Naive thymus-derived CD8-positive, alpha-beta T cell (primary cell): ENCODE data around the gene FCGR3B. TPM values are rescaled to one million over a fixed set of nuclear protein-coding genes. Genes with fewer than 3 reads are reported as not detected.
"Not testable (repeated sequence)": the region's sequence is repeated elsewhere in the genome, so short reads cannot be mapped to it uniquely, and the experiment has no call there.

ENCODE experiments used
- ATAC-seq, 2 donors: fragments of 150-1000 bp; cut with Tn5 transposase in 1 of 2; sonication (Bioruptor Pico), chemical (Tn5 transposase) in 1 of 2; 1 replicate in 1 of 2; 2 replicates in 1 of 2; pipeline ENCODE4 v1.10.0; 2021; ENCODE audit warnings: mild to moderate bottlenecking in 2 of 2, moderate library complexity in 2 of 2
- POLR2A ChIA-PET: fragments of 350-600 bp; sonication (Branson Sonifier 250); formaldehyde crosslinking; loops from one replicate; lab custom pipeline; 2021; ENCODE audit warnings: antibody characterized with exemption; lab: Charles Lee
- DNase-seq, 10 donors: peaks; one replicate each; pipeline versions ENCODE4 v3.0.0 to v3.0.0-alpha.2; 2020 to 2022
- H3K27ac Mint-ChIP-seq, 10 donors: one replicate each; pipeline ENCODE4 v1.8.0; 2020 to 2022; ENCODE audit warnings: mild to moderate bottlenecking in 10 of 10, mixed read lengths in 10 of 10, moderate library complexity in 4 of 10, inconsistent platforms in 1 of 10
- H3K27me3 Mint-ChIP-seq, 5 donors: one replicate each; pipeline ENCODE4 v1.8.0; 2021 to 2022; ENCODE audit warnings: mixed read lengths in 5 of 5
- H3K36me3 Mint-ChIP-seq, 3 donors: one replicate each; pipeline ENCODE4 v1.8.0; 2020 to 2022; ENCODE audit warnings: mixed read lengths in 3 of 3, mild to moderate bottlenecking in 2 of 3, inconsistent platforms in 1 of 3
- H3K4me1 Mint-ChIP-seq, 4 donors: one replicate each; pipeline ENCODE4 v1.8.0; 2021 to 2022; ENCODE audit warnings: mixed read lengths in 4 of 4
- H3K4me3 Mint-ChIP-seq, 10 donors: one replicate each; pipeline ENCODE4 v1.8.0; 2020 to 2022; ENCODE audit warnings: mild to moderate bottlenecking in 10 of 10, mixed read lengths in 10 of 10, moderate library complexity in 6 of 10, inconsistent platforms in 1 of 10
- H3K9me3 Mint-ChIP-seq, 9 donors: one replicate each; pipeline ENCODE4 v1.8.0; 2020 to 2022; ENCODE audit warnings: mixed read lengths in 9 of 9, mild to moderate bottlenecking in 3 of 9, inconsistent platforms in 1 of 9, moderate library complexity in 1 of 9
- polyA plus RNA-seq, 3 donors: library from polyadenylated mRNA; unstranded; fragments of 300-500 nt; fragmentation: Illumina TruSeq; gene quantifications; one replicate each; pipeline ENCODE4 v1.2.3, GENCODE V29; 2021
- total RNA-seq, 8 experiments: library from RNA in 2 of 8; stranded (reverse) in 2 of 8; gene quantifications; one replicate each; pipeline ENCODE4 v1.2.3 and lab custom pipeline; 2021 to 2026

FCGR3B gene
- total and polyA plus RNA-seq, 5 experiments from 2014 or later: 0.29 TPM; not detected in 4

- POLR2A ChIA-PET: interaction anchor here (0.6 to 1.6 kb wide), 4 partner anchors 23 to 195 kb away, joined by 3 to 8 read pairs (median 3); no protein-coding TSS in a partner anchor
- Mint-ChIP-seq H3K27me3 (peaks cover 2 to 17% (median 5%) of the 10 kb centered on the region in 5 donors), H3K4me3 (peak overlapping the region; percentile 91 to 97 (median 94)), H3K27ac (peak overlapping the region; percentile 91 to 100 (median 95)), H3K4me1 (peaks cover 17 to 24% (median 19%) of the 10 kb centered on the region in 4 donors)
- DNase-seq: peak in 1 of 10 donors; percentile 11
- H3K36me3 Mint-ChIP-seq, ATAC-seq, H3K9me3 Mint-ChIP-seq: not testable (repeated sequence)
Observed at GRCh38 chr1:161611866-161612321, 19.1 kb downstream of the FCGR3B start.

DNA sequence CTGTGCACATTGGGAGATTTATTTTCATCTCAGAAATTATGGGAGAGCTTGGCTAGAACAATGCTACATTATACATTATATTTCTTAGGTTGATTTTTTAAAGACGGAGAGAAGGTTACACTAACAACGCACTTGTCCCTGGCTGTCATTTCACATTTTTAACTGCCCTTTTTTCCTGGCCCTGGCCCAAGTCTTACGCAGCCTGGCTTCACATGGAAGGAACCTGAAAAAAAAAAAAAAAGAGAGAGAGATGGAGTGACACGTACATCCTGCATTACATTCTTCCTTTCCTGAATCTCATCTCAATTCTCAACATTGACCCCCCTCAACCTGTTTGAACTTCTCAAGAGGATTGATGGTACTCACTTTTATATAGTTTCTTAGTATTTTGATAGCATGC is 20.8 kb downstream of the FCGR3B start:
- POLR2A ChIA-PET, H3K36me3 Mint-ChIP-seq, DNase-seq, ATAC-seq, H3K9me3 Mint-ChIP-seq: not testable (repeated sequence)
- Mint-ChIP-seq H3K27ac (peak overlapping the region in 1 of 10 donors; percentile 10), H3K27me3 (peaks cover 2 to 21% (median 7%) of the 10 kb centered on the region in 5 donors), H3K4me1 (peaks cover 18 to 24% (median 20%) of the 10 kb centered on the region in 4 donors), H3K4me3 (peak overlapping the region in 2 of 10 donors; percentile 21 to 54)

DNA sequence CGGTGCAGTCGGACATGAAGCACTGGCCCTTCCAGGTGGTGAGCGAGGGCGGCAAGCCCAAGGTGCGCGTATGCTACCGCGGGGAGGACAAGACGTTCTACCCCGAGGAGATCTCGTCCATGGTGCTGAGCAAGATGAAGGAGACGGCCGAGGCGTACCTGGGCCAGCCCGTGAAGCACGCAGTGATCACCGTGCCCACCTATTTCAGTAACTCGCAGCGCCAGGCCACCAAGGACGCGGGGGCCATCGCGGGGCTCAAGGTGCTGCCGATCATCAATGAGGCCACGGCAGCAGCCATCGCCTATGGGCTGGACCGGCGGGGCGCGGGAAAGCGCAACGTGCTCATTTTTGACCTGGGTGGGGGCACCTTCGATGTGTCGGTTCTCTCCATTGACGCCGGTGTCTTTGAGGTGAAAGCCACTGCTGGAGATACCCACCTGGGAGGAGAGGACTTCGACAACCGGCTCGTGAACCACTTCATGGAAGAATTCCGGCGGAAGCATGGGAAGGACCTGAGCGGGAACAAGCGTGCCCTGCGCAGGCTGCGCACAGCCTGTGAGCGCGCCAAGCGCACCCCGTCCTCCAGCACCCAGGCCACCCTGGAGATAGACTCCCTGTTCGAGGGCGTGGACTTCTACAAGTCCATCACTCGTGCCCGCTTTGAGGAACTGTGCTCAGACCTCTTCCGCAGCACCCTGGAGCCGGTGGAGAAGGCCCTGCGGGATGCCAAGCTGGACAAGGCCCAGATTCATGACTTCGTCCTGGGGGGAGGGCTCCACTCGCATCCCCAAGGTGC is 24.2 kb downstream of the FCGR3B start:
- POLR2A ChIA-PET, H3K9me3 Mint-ChIP-seq, H3K36me3 Mint-ChIP-seq, H3K27ac Mint-ChIP-seq, H3K4me3 Mint-ChIP-seq, H3K4me1 Mint-ChIP-seq, DNase-seq: not testable (repeated sequence)
- peaks cover 5 to 43% (median 24%) of the 10 kb centered on the region in 5 donors for H3K27me3 Mint-ChIP-seq
- ATAC-seq: peak; percentile 22 to 49

DNA sequence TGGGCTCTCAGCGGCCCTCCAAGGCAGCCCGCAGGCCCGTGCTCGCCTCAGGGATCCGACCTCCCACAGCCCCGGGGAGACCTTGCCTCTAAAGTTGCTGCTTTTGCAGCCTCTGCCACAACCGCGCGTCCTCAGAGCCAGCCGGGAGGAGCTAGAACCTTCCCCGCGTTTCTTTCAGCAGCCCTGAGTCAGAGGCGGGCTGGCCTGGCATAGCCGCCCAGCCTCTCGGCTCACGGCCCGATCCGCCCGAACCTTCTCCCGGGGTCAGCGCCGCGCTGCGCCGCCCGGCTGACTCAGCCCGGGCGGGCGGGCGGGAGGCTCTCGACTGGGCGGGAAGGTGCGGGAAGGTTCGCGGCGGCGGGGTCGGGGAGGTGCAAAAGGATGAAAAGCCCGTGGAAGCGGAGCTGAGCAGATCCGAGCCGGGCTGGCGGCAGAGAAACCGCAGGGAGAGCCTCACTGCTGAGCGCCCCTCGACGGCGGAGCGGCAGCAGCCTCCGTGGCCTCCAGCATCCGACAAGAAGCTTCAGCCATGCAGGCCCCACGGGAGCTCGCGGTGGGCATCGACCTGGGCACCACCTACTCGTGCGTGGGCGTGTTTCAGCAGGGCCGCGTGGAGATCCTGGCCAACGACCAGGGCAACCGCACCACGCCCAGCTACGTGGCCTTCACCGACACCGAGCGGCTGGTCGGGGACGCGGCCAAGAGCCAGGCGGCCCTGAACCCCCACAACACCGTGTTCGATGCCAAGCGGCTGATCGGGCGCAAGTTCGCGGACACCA is 25.0 kb downstream of the FCGR3B start:
- DNase-seq, H3K27ac Mint-ChIP-seq, H3K36me3 Mint-ChIP-seq, H3K9me3 Mint-ChIP-seq, H3K4me1 Mint-ChIP-seq: not testable (repeated sequence)
- Mint-ChIP-seq H3K4me3 (peak overlapping the region in 3 of 10 donors; percentile 16 to 60 (median 26)), H3K27me3 (peaks cover 5 to 43% (median 24%) of the 10 kb centered on the region in 5 donors)
- POLR2A ChIA-PET: interaction anchor here (0.6 kb wide), 1 partner anchor 14 kb away, joined by 4 read pairs; no protein-coding TSS in a partner anchor
- peak; percentile 69 to 82 for ATAC-seq

- H3K9me3 Mint-ChIP-seq, H3K27ac Mint-ChIP-seq, ATAC-seq, H3K4me1 Mint-ChIP-seq, H3K36me3 Mint-ChIP-seq, DNase-seq: not testable (repeated sequence)
- H3K4me3 Mint-ChIP-seq: peak overlapping the region in 2 of 10 donors; percentile 2
- POLR2A ChIA-PET: interaction anchor here (0.6 kb wide), 1 partner anchor 15 kb away, joined by 4 read pairs; no protein-coding TSS in a partner anchor
- H3K27me3 Mint-ChIP-seq: peaks cover 5 to 43% (median 24%) of the 10 kb centered on the region in 5 donors
Observed at GRCh38 chr1:161605024-161605423, 26.0 kb downstream of the FCGR3B start.

DNA sequence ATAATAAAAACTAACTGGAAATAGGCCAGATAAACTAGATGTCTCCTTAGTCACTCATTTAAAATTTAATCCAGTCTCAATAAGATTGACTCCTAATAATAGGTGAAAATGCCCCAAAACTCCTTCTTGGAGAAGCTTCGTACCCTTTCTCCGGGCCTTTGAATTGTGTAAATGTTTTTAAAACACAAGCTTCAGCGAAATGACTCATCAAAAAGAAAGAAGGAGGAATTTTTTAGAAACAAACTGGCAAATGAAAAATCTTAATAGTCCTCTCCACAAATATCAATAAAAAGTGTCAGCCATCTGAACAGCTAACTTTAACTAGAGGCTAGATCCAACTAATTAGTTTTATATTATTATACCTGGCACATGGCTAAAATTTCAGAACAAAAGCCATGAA is 33.9 kb downstream of the FCGR3B start:
- H3K4me1 Mint-ChIP-seq, H3K27ac Mint-ChIP-seq, DNase-seq, ATAC-seq, H3K9me3 Mint-ChIP-seq, H3K4me3 Mint-ChIP-seq, H3K36me3 Mint-ChIP-seq, POLR2A ChIA-PET, H3K27me3 Mint-ChIP-seq: not testable (repeated sequence)

GRCh38 chr1:161595583-161595982 is 35.4 kb downstream of the FCGR3B start:
- H3K4me3 Mint-ChIP-seq, H3K9me3 Mint-ChIP-seq, POLR2A ChIA-PET, H3K36me3 Mint-ChIP-seq, H3K4me1 Mint-ChIP-seq, DNase-seq, H3K27me3 Mint-ChIP-seq, ATAC-seq: not testable (repeated sequence)
- peak overlapping the region in 1 of 10 donors; percentile 58 for H3K27ac Mint-ChIP-seq

- H3K9me3 Mint-ChIP-seq, ATAC-seq, POLR2A ChIA-PET, H3K27me3 Mint-ChIP-seq, H3K4me1 Mint-ChIP-seq, H3K36me3 Mint-ChIP-seq, DNase-seq, H3K27ac Mint-ChIP-seq, H3K4me3 Mint-ChIP-seq: not testable (repeated sequence)
Observed at GRCh38 chr1:161595173-161595572, 35.8 kb downstream of the FCGR3B start.

- H3K36me3 Mint-ChIP-seq, DNase-seq, H3K4me1 Mint-ChIP-seq, H3K4me3 Mint-ChIP-seq, H3K9me3 Mint-ChIP-seq, H3K27ac Mint-ChIP-seq, ATAC-seq, H3K27me3 Mint-ChIP-seq, POLR2A ChIA-PET: not testable (repeated sequence)
Observed at GRCh38 chr1:161594269-161594984, 36.5 kb downstream of the FCGR3B start.

- H3K4me3 Mint-ChIP-seq, H3K27me3 Mint-ChIP-seq, H3K9me3 Mint-ChIP-seq, H3K4me1 Mint-ChIP-seq, POLR2A ChIA-PET, DNase-seq, H3K36me3 Mint-ChIP-seq, ATAC-seq: not testable (repeated sequence)
- H3K27ac Mint-ChIP-seq: peak overlapping the region in 2 of 10 donors; percentile 12 to 89
Observed at GRCh38 chr1:161593092-161593755, 37.8 kb downstream of the FCGR3B start.

- H3K36me3 Mint-ChIP-seq, H3K4me1 Mint-ChIP-seq, H3K27me3 Mint-ChIP-seq, ATAC-seq, DNase-seq, H3K9me3 Mint-ChIP-seq, POLR2A ChIA-PET, H3K27ac Mint-ChIP-seq, H3K4me3 Mint-ChIP-seq: not testable (repeated sequence)
Observed at GRCh38 chr1:161592586-161592985, 38.4 kb downstream of the FCGR3B start.

DNA sequence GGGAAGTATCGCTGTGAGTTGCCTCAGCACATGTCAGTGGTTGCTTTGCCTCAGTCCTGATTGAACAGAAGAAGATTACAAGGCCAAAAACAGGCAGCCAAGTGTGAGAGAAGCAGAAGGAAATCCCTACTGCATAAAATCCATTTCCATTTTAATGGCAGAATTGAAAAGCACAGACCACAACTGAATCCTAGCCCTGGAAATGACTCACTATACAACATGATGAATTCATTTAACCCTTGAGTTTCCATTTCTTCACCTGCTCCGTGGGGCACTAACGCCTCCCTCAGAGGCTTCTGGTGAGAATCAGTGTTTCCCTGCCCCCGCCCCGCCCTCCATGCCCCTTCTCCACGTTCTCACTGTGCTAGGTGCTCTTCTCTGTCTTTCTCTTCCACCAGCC is 41.1 kb downstream of the FCGR3B start:
- H3K4me3 Mint-ChIP-seq, H3K27ac Mint-ChIP-seq, H3K36me3 Mint-ChIP-seq, DNase-seq, POLR2A ChIA-PET, H3K4me1 Mint-ChIP-seq, H3K9me3 Mint-ChIP-seq, ATAC-seq, H3K27me3 Mint-ChIP-seq: not testable (repeated sequence)
